ENCODE results near the gene ATG16L2. TPM values are rescaled to one million over a fixed set of nuclear protein-coding genes. Genes with fewer than 3 reads are reported as not detected.

ATG16L2 gene
- total RNA-seq, 4 donors from 2014 or later, result 26.9 to 60.0 (median 36.6) TPM

GRCh38 chr11:72860010-72860409 lies 45.8 kb downstream of the ATG16L2 start:
- TF ChIP-seq EP300 (IDR thresholded peaks at IDR 0.05) (no peak), POLR2A (IDR thresholded peaks at IDR 0.05) (no peak), CTCF (IDR thresholded peaks at IDR 0.05) (no peak)
- Histone ChIP-seq H3K36me3 (no peaks in the 10 kb centered on the region), H3K9me3 (no peaks in the 10 kb centered on the region), H3K4me1 (peaks cover 0 to 26% (median 14%) of the 10 kb centered on the region in 4 donors), H3K4me3 (no peak overlapping the region), H3K27ac (no peak overlapping the region), H3K27me3 (no peaks in the 10 kb centered on the region)
- WGBS, 2 donors, result 93 to 94% methylated on average over 4 of the region's 4 CpGs
- DNase-seq (ENCODE audit: low spot score in 2 of 2), result no peak

GRCh38 chr11:72860592-72860991 lies 46.4 kb downstream of the ATG16L2 start:
- WGBS, 2 donors, result 96% methylated on average over 4 of the region's 4 CpGs
- H3K9me3 ChIP-seq, result no peaks in the 10 kb centered on the region
- no peaks in the 10 kb centered on the region for H3K27me3 ChIP-seq
- H3K36me3 ChIP-seq, result no peaks in the 10 kb centered on the region
- H3K4me1 ChIP-seq, result peaks cover 0 to 31% (median 15%) of the 10 kb centered on the region in 4 donors
- no peak for TF ChIP-seq EP300 (IDR thresholded peaks at IDR 0.05)
- DNase-seq (ENCODE audit: low spot score in 2 of 2), result no peak
- no peak overlapping the region for H3K27ac ChIP-seq
- H3K4me3 ChIP-seq, result no peak overlapping the region

GRCh38 chr11:72863091-72863490 lies 48.9 kb downstream of the ATG16L2 start:
- Histone ChIP-seq H3K27me3 (no peaks in the 10 kb centered on the region), H3K36me3 (no peaks in the 10 kb centered on the region), H3K4me1 (peaks cover 0 to 30% (median 9%) of the 10 kb centered on the region in 4 donors), H3K27ac (peak overlapping the region in 1 of 4 donors; percentile 32), H3K9me3 (no peaks in the 10 kb centered on the region), H3K4me3 (no peak overlapping the region)
- 89% methylated on average over 1 of the region's 1 CpG for WGBS, 2 donors
- DNase-seq (ENCODE audit: low spot score in 2 of 2), result no peak
- TF ChIP-seq CTCF (IDR thresholded peaks at IDR 0.05) (no peak), POLR2A (IDR thresholded peaks at IDR 0.05) (no peak), EP300 (IDR thresholded peaks at IDR 0.05) (no peak)

GRCh38 chr11:72863916-72864315 lies 49.7 kb downstream of the ATG16L2 start:
- WGBS, 2 donors, result 53 to 68% methylated on average over 1 of the region's 1 CpG
- TF ChIP-seq EP300 (IDR thresholded peaks at IDR 0.05), result no peak
- no peak for TF ChIP-seq POLR2A (IDR thresholded peaks at IDR 0.05)
- TF ChIP-seq CTCF (IDR thresholded peaks at IDR 0.05), result no peak
- Histone ChIP-seq H3K36me3 (no peaks in the 10 kb centered on the region), H3K4me1 (peaks cover 0 to 30% (median 9%) of the 10 kb centered on the region in 4 donors), H3K27me3 (no peaks in the 10 kb centered on the region), H3K9me3 (no peaks in the 10 kb centered on the region), H3K4me3 (no peak overlapping the region), H3K27ac (peak overlapping the region in 1 of 4 donors; percentile 56)
- no peak for DNase-seq (ENCODE audit: low spot score in 2 of 2)

GRCh38 chr11:72864702-72865655 lies 50.8 kb downstream of the ATG16L2 start:
- Histone ChIP-seq H3K9me3 (no peaks in the 10 kb centered on the region), H3K27me3 (no peaks in the 10 kb centered on the region), H3K27ac (peak overlapping the region in 2 of 4 donors; percentile 3 to 52), H3K4me3 (no peak overlapping the region), H3K36me3 (no peaks in the 10 kb centered on the region), H3K4me1 (peaks cover 0 to 30% (median 9%) of the 10 kb centered on the region in 4 donors)
- DNase-seq (ENCODE audit: low spot score in 2 of 2), result peak in 1 of 2 donors; percentile 32
- 17 to 24% methylated on average over 5 of the region's 5 CpGs for WGBS, 2 donors
- TF ChIP-seq EP300 (IDR thresholded peaks at IDR 0.05) (peak in 1 of 2 donors; percentile 61), POLR2A (IDR thresholded peaks at IDR 0.05) (no peak)

GRCh38 chr11:72867970-72868369 lies 53.8 kb downstream of the ATG16L2 start:
- 93 to 97% methylated on average over 5 of the region's 5 CpGs for WGBS, 2 donors
- Histone ChIP-seq H3K4me3 (no peak overlapping the region), H3K4me1 (peaks cover 0 to 30% (median 9%) of the 10 kb centered on the region in 4 donors), H3K9me3 (no peaks in the 10 kb centered on the region), H3K27ac (no peak overlapping the region), H3K36me3 (no peaks in the 10 kb centered on the region), H3K27me3 (no peaks in the 10 kb centered on the region)
- no peak for DNase-seq (ENCODE audit: low spot score in 2 of 2)
- TF ChIP-seq EP300 (IDR thresholded peaks at IDR 0.05), result no peak

All from tibial nerve (tissue), 4 donors.